GM23338 (cell line): Measurements from ENCODE around the gene CYP4F22.

Source experiments
- CREB1 ChIP-seq: fragments of 250-450 bp; sonication (Bioruptor Pico); IDR thresholded peaks from 2 replicates; pipeline ENCODE4 v1.5.0; 2020; ENCODE audit warnings: low read depth, mild to moderate bottlenecking, moderate library complexity
- EZH2 ChIP-seq: fragments of 200-600 bp; sonication (generic); IDR thresholded peaks from one replicate; pipeline ENCODE4 v1.8.0; 2017; ENCODE audit warnings: antibody characterized with exemption, mild to moderate bottlenecking, low read depth; ENCODE audit not compliant: unreplicated experiment
- EZH2phosphoT487 ChIP-seq: fragments of 200-600 bp; sonication (generic); IDR thresholded peaks from one replicate; pipeline ENCODE4 v1.8.1; 2018; ENCODE audit warnings: antibody characterized with exemption; ENCODE audit not compliant: unreplicated experiment
- JUNB ChIP-seq: IDR thresholded peaks from one replicate; pipeline ENCODE4 v1.6.1; 2016; ENCODE audit warnings: antibody characterized with exemption; ENCODE audit not compliant: unreplicated experiment
- NANOG ChIP-seq: IDR thresholded peaks from 2 replicates; pipeline ENCODE4 v1.6.1; 2016; ENCODE audit warnings: antibody characterized with exemption, borderline replicate concordance
- POLR2AphosphoS5 ChIP-seq: IDR thresholded peaks from 2 replicates; pipeline ENCODE4 v1.6.1; 2016; ENCODE audit warnings: antibody characterized with exemption, low read depth
- REST ChIP-seq: IDR thresholded peaks from one replicate; pipeline ENCODE4 v1.6.1; 2018; ENCODE audit warnings: antibody characterized with exemption; ENCODE audit not compliant: unreplicated experiment
- STAT1 ChIP-seq: IDR thresholded peaks from one replicate; pipeline ENCODE4 v1.6.1; 2016; ENCODE audit warnings: antibody characterized with exemption; ENCODE audit not compliant: unreplicated experiment
- ZNF114 ChIP-seq: fragments of 250-450 bp; sonication (Bioruptor Pico); IDR thresholded peaks from 2 replicates; pipeline ENCODE4 v1.5.0; 2020; ENCODE audit warnings: mild to moderate bottlenecking, moderate library complexity
- ZNF331 ChIP-seq: fragments of 250-450 bp; sonication (Bioruptor Pico); IDR thresholded peaks from 2 replicates; pipeline ENCODE4 v1.5.0; 2020; ENCODE audit warnings: low read depth, mild to moderate bottlenecking, moderate library complexity
- TF ChIP-seq, protein P1 (sequence below), 2 experiments: fragments of 200-600 bp in 1 of 2; sonication (generic) in 1 of 2; conservative IDR thresholded peaks; 2 replicates each; pipeline versions ENCODE4 v1.5.1 to v1.6.1; 2016 to 2017; ENCODE audit warnings: antibody characterized with exemption in 2 of 2, low read depth in 2 of 2, mild to moderate bottlenecking in 2 of 2, moderate library complexity in 1 of 2
- TF ChIP-seq, protein P2 (sequence below): fragments of 250-450 bp; sonication (Bioruptor Pico); IDR thresholded peaks from 2 replicates; pipeline ENCODE4 v1.5.0; 2020; ENCODE audit warnings: mild to moderate bottlenecking, moderate library complexity
- TF ChIP-seq, protein P3 (sequence below): IDR thresholded peaks from 2 replicates; pipeline ENCODE4 v1.6.1; 2016; ENCODE audit warnings: antibody characterized with exemption

DNA sequence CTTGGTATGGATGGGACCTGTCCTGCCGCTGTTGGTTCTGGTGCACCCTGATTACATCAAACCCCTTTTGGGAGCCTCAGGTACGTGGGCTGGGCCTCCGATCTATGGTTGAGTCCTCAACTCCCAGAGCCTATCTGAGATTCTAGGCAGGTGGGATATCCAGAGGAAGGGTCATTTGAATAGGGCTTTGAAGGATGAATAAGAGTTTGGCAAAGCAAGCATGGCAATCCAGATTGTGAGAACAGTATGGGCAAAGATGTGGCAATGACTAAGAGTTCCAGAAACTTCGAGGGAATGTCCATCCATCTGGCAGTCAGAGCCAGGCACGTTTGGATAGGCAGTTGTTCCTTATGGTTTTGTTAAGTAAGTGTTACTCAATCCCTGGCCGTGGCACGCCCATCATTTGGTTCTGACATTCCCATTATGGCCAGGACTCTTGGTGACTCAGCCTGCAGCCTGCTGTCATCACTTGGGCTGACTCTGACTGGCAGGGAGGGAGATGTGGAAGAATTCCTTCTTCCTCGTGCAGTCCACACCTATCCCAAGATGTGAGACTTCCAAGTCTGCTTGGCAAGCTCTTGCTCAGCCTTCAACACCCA lies 21.5 kb downstream of the CYP4F22 start:
- TF ChIP-seq STAT1 (no peak), POLR2AphosphoS5 (no peak), EZH2 (no peak), REST (no peak), ZNF114 (no peak), ZNF331 (CRISPR knock-in tag) (no peak), NANOG (no peak), JUNB (no peak), CREB1 (no peak), EZH2phosphoT487 (no peak)
- TF ChIP-seq, protein P1, sequence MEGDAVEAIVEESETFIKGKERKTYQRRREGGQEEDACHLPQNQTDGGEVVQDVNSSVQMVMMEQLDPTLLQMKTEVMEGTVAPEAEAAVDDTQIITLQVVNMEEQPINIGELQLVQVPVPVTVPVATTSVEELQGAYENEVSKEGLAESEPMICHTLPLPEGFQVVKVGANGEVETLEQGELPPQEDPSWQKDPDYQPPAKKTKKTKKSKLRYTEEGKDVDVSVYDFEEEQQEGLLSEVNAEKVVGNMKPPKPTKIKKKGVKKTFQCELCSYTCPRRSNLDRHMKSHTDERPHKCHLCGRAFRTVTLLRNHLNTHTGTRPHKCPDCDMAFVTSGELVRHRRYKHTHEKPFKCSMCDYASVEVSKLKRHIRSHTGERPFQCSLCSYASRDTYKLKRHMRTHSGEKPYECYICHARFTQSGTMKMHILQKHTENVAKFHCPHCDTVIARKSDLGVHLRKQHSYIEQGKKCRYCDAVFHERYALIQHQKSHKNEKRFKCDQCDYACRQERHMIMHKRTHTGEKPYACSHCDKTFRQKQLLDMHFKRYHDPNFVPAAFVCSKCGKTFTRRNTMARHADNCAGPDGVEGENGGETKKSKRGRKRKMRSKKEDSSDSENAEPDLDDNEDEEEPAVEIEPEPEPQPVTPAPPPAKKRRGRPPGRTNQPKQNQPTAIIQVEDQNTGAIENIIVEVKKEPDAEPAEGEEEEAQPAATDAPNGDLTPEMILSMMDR (conservative IDR thresholded peaks at IDR 0.05; ENCODE audit: low read depth in 2 of 2) = no peak
- TF ChIP-seq, protein P2, sequence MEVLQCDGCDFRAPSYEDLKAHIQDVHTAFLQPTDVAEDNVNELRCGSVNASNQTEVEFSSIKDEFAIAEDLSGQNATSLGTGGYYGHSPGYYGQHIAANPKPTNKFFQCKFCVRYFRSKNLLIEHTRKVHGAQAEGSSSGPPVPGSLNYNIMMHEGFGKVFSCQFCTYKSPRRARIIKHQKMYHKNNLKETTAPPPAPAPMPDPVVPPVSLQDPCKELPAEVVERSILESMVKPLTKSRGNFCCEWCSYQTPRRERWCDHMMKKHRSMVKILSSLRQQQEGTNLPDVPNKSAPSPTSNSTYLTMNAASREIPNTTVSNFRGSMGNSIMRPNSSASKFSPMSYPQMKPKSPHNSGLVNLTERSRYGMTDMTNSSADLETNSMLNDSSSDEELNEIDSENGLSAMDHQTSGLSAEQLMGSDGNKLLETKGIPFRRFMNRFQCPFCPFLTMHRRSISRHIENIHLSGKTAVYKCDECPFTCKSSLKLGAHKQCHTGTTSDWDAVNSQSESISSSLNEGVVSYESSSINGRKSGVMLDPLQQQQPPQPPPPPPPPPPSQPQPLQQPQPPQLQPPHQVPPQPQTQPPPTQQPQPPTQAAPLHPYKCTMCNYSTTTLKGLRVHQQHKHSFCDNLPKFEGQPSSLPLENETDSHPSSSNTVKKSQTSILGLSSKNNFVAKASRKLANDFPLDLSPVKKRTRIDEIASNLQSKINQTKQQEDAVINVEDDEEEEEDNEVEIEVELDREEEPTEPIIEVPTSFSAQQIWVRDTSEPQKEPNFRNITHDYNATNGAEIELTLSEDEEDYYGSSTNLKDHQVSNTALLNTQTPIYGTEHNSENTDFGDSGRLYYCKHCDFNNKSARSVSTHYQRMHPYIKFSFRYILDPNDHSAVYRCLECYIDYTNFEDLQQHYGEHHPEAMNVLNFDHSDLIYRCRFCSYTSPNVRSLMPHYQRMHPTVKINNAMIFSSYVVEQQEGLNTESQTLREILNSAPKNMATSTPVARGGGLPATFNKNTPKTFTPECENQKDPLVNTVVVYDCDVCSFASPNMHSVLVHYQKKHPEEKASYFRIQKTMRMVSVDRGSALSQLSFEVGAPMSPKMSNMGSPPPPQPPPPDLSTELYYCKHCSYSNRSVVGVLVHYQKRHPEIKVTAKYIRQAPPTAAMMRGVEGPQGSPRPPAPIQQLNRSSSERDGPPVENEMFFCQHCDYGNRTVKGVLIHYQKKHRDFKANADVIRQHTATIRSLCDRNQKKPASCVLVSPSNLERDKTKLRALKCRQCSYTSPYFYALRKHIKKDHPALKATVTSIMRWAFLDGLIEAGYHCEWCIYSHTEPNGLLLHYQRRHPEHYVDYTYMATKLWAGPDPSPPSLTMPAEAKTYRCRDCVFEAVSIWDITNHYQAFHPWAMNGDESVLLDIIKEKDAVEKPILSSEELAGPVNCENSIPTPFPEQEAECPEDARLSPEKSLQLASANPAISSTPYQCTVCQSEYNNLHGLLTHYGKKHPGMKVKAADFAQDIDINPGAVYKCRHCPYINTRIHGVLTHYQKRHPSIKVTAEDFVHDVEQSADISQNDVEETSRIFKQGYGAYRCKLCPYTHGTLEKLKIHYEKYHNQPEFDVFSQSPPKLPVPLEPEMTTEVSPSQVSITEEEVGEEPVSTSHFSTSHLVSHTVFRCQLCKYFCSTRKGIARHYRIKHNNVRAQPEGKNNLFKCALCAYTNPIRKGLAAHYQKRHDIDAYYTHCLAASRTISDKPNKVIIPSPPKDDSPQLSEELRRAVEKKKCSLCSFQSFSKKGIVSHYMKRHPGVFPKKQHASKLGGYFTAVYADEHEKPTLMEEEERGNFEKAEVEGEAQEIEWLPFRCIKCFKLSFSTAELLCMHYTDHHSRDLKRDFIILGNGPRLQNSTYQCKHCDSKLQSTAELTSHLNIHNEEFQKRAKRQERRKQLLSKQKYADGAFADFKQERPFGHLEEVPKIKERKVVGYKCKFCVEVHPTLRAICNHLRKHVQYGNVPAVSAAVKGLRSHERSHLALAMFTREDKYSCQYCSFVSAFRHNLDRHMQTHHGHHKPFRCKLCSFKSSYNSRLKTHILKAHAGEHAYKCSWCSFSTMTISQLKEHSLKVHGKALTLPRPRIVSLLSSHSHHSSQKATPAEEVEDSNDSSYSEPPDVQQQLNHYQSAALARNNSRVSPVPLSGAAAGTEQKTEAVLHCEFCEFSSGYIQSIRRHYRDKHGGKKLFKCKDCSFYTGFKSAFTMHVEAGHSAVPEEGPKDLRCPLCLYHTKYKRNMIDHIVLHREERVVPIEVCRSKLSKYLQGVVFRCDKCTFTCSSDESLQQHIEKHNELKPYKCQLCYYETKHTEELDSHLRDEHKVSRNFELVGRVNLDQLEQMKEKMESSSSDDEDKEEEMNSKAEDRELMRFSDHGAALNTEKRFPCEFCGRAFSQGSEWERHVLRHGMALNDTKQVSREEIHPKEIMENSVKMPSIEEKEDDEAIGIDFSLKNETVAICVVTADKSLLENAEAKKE = no peak
- TF ChIP-seq, protein P3, sequence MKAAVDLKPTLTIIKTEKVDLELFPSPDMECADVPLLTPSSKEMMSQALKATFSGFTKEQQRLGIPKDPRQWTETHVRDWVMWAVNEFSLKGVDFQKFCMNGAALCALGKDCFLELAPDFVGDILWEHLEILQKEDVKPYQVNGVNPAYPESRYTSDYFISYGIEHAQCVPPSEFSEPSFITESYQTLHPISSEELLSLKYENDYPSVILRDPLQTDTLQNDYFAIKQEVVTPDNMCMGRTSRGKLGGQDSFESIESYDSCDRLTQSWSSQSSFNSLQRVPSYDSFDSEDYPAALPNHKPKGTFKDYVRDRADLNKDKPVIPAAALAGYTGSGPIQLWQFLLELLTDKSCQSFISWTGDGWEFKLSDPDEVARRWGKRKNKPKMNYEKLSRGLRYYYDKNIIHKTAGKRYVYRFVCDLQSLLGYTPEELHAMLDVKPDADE = no peak
